Upper lobe of right lung (tissue), 1 donor: ENCODE measurements around the gene MPST. TPM values are rescaled to one million over a fixed set of nuclear protein-coding genes. Genes with fewer than 3 reads are reported as not detected.

ENCODE experiments used
- ATAC-seq: fragments of 200-7000 bp; cut with Tn5 transposase; one replicate; pipeline ENCODE4 v1.9.1; 2020; ENCODE audit warnings: mild to moderate bottlenecking, moderate library complexity
- DNase-seq: peaks from one replicate; pipeline ENCODE4 v3.0.0-alpha.2; 2020
- H3K27ac ChIP-seq: fragments of 200-600 bp; one replicate; pipeline ENCODE4 v1.8.0; 2022
- H3K27me3 ChIP-seq: fragments of 200-600 bp; one replicate; pipeline ENCODE4 v1.8.0; 2022; ENCODE audit warnings: mild to moderate bottlenecking
- H3K36me3 ChIP-seq: fragments of 200-600 bp; one replicate; pipeline ENCODE4 v1.8.0; 2022
- H3K4me1 ChIP-seq: fragments of 200-600 bp; one replicate; pipeline ENCODE4 v1.8.0; 2022
- H3K4me3 ChIP-seq: fragments of 200-600 bp; one replicate; pipeline ENCODE4 v1.8.0; 2022; ENCODE audit warnings: mild to moderate bottlenecking
- H3K9me3 ChIP-seq: fragments of 200-600 bp; one replicate; pipeline ENCODE4 v1.8.0; 2022
- intact Hi-C: fragments of 100-400 bp; cut with DNase I; formaldehyde crosslinking; loops from one replicate; pipeline ENCODE4 v1.11.0; 2022
- total RNA-seq: library from RNA; stranded (reverse); fragmentation: NEBNext Ultra II Directional; extraction: Animal tissue kit (Norgen Biotek cat#: 25700); gene quantifications from one replicate; pipeline ENCODE4 v1.2.1, GENCODE V29; 2021
- TF ChIP-seq, protein P1 (sequence below): fragments of 200-600 bp; IDR thresholded peaks from one replicate; pipeline ENCODE4 v1.8.0; 2022; ENCODE audit warnings: antibody characterized with exemption
- donor health status: DM: no; HTN: yes; CAD: no; lungs with severe emphysema.

MPST gene
- total RNA-seq, 1 donor from 2014 or later, result 71.4 TPM

DNA sequence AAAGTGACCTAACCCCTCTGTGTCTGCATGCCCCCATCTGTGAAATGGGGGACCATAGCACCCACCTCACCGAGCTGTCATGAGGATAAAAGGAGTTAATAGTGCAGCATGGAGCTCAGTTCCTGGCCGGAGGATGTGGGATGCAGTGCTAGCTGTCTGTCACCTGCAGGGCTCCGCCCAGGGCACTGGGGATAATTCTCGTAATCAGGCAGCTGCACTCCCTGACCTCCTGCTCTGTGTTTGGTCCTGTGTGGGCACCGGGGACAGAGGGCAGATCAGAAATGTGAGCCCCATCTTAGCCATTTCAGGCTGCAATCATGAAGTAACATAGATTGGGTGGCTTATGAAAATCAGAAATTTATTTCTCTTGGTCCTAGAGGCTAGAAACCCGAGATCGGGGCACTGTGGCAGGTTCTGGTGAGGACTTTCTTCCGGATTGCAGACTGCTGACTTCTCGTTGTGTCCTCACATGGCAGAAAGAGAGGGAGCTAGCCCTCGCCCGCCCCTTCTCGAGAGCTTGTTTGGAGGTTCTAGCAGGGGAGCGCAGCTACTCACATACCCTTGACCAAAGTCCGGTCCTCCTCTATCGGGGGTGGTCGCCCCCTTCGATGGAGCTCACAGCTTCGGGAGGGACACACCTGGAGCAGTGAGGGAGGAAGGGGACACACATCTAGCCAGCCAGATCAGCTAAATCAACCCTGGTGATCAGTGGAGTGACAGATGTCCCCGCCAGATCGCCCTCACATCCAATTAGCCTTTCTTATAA is 35.2 kb downstream of the MPST start:
- intact Hi-C loops, result no loop called here
- no peak overlapping the region for H3K4me3 ChIP-seq
- peaks cover 20% of the 10 kb centered on the region for H3K36me3 ChIP-seq
- TF ChIP-seq, protein P1, sequence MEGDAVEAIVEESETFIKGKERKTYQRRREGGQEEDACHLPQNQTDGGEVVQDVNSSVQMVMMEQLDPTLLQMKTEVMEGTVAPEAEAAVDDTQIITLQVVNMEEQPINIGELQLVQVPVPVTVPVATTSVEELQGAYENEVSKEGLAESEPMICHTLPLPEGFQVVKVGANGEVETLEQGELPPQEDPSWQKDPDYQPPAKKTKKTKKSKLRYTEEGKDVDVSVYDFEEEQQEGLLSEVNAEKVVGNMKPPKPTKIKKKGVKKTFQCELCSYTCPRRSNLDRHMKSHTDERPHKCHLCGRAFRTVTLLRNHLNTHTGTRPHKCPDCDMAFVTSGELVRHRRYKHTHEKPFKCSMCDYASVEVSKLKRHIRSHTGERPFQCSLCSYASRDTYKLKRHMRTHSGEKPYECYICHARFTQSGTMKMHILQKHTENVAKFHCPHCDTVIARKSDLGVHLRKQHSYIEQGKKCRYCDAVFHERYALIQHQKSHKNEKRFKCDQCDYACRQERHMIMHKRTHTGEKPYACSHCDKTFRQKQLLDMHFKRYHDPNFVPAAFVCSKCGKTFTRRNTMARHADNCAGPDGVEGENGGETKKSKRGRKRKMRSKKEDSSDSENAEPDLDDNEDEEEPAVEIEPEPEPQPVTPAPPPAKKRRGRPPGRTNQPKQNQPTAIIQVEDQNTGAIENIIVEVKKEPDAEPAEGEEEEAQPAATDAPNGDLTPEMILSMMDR, result no peak
- no peaks in the 10 kb centered on the region for H3K9me3 ChIP-seq
- peaks cover 7% of the 10 kb centered on the region for H3K4me1 ChIP-seq
- H3K27ac ChIP-seq, result no peak overlapping the region
- H3K27me3 ChIP-seq, result no peaks in the 10 kb centered on the region
- ATAC-seq (no peak), DNase-seq (no peak)

DNA sequence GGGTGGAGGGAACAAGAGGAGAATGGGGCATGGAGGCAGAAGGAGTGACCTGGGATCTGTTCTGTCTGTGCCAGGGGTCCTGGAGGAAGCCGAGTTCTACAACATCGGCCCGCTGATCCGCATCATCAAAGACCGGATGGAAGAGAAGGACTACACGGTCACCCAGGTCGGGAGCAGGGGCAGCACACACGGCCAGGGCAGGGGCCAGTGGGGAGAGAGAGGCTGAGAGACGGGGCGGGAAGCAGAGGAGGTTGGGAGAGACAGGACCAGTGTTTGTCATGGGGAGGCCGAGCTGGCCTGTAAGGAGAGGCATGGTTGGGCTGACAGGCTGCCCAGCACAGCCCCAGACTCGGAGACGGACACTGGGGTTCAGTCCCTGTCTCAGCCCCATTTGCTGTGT is 36.7 kb downstream of the MPST start:
- Histone ChIP-seq H3K4me3 (no peak overlapping the region), H3K4me1 (peaks cover 7% of the 10 kb centered on the region), H3K27ac (no peak overlapping the region), H3K36me3 (peaks cover 20% of the 10 kb centered on the region), H3K27me3 (no peaks in the 10 kb centered on the region), H3K9me3 (no peaks in the 10 kb centered on the region)
- intact Hi-C loops, result no loop called here
- ATAC-seq (no peak), DNase-seq (no peak)
- TF ChIP-seq, protein P1, result no peak

DNA sequence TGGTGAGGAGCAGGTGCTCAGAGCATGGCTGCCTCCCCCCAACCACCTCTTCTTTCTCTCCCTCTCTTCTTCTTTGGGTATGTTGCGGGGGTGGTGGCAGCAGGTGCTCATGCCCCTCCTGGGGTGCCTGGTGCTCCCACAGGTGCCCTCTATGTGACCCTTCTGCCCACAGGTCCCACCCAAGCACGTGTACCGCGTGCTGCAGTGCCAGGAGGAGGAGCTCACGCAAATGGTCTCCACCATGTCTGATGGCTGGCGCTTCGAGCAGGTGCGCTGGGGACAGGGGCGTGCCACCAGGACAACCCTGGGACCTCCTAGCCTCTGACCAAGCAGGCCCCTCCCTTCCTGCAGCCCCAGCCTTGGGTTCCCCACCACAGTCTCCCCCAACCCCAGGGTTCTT is 37.7 kb downstream of the MPST start:
- intact Hi-C loops, result no loop called here
- TF ChIP-seq, protein P1, result no peak
- peaks cover 20% of the 10 kb centered on the region for H3K36me3 ChIP-seq

DNA sequence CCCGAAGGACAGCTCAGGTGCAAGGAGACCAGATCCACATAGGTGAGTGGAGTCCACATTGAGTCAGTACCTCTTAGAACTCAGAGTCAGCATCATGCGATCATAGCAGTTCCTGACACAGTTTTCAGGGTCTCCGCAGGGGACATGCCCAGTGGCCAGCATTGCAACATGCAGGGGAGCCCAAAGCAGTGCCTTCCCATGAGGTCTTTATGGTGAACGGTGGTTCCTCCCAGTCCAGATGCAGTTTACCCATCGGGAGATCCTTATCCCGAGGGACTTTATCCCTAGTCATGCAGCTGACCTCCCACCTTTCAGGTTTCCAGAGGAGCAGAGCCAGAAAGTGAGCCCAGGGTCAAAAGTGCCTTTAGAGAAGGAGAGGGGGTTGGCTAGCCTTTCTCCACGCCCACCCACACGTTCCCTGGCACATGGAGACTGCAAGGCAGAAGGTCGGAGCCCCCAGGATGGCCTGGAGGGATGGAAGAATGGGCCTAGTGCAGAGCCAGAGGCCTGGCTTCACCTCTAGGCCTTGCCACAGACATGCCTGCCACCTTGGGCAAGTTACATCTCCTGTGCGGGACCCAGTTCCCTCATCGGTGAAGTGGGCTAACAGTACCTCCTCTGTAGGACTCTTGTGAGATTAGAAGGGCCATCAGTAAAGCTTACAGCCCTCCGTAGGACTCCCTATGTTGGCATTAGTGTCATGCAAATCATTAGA is 38.4 kb downstream of the MPST start:
- Histone ChIP-seq H3K9me3 (no peaks in the 10 kb centered on the region), H3K36me3 (peaks cover 20% of the 10 kb centered on the region), H3K27ac (no peak overlapping the region), H3K27me3 (no peaks in the 10 kb centered on the region), H3K4me3 (no peak overlapping the region), H3K4me1 (no peaks in the 10 kb centered on the region)
- no peak for ATAC-seq
- intact Hi-C loops, result no loop called here
- no peak for DNase-seq
- TF ChIP-seq, protein P1, result no peak

More for the DNA sequence above, 37.7 kb downstream of the MPST start:
- ATAC-seq, result no peak
- no peak overlapping the region for H3K27ac ChIP-seq
- DNase-seq, result no peak
- no peak overlapping the region for H3K4me3 ChIP-seq
- no peaks in the 10 kb centered on the region for H3K27me3 ChIP-seq
- peaks cover 4% of the 10 kb centered on the region for H3K4me1 ChIP-seq
- H3K9me3 ChIP-seq, result no peaks in the 10 kb centered on the region

DNA sequence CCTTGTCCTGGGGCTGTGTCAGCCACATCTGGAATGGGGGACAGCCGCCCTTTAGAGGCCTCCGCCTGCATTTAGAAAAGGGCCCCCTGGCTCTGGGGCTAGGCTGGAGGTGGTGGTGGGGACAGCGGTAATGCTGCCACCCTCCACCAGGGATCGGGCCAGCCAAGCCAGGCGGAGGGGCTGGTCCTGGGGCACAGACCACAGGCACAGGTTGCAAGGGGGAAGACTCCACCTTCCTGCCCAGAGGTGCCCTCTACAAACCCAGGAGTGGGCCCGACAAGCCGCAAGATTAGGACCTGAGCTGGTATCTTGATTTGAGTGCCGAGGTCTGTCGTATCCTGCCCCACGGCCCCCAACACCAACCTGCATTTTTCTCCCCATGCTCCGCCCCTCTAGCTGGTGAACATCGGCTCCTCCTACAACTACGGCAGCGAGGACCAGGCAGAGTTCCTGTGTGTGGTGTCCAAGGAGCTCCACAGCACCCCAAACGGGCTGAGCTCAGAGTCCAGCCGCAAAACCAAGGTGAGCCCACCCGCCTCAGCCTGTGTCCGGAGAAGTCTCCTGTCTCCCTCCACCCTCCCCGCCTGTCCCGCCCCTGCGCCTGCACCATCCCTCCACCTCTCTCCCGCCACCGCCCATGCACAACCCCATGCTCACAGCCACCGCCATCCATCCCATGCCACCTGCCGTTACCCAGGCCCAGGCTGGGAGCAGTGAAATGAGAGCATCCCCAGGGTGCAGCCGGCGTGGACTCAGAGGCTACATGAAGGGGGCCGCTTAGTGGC is 39.6 kb downstream of the MPST start:
- H3K4me1 ChIP-seq, result no peaks in the 10 kb centered on the region
- DNase-seq, result peak; percentile 61
- H3K4me3 ChIP-seq, result no peak overlapping the region
- H3K27ac ChIP-seq, result no peak overlapping the region
- intact Hi-C loops, result no loop called here
- ATAC-seq, result no peak
- peaks cover 20% of the 10 kb centered on the region for H3K36me3 ChIP-seq
- TF ChIP-seq, protein P1, result no peak
- no peaks in the 10 kb centered on the region for H3K9me3 ChIP-seq
- no peaks in the 10 kb centered on the region for H3K27me3 ChIP-seq
